ENCODE data around the gene SLC25A14. TPM values are rescaled to one million over a fixed set of nuclear protein-coding genes. Genes with fewer than 3 reads are reported as not detected.
A peak's percentile ranks its signal among the peaks of the same experiment; 100 is the strongest.

The SLC25A14 gene
- total and polyA plus RNA-seq, 2 donors (not counting 3 experiments of a cell fraction or from before 2014, with no cell fraction given) = 10.6 to 11.5 TPM

DNA sequence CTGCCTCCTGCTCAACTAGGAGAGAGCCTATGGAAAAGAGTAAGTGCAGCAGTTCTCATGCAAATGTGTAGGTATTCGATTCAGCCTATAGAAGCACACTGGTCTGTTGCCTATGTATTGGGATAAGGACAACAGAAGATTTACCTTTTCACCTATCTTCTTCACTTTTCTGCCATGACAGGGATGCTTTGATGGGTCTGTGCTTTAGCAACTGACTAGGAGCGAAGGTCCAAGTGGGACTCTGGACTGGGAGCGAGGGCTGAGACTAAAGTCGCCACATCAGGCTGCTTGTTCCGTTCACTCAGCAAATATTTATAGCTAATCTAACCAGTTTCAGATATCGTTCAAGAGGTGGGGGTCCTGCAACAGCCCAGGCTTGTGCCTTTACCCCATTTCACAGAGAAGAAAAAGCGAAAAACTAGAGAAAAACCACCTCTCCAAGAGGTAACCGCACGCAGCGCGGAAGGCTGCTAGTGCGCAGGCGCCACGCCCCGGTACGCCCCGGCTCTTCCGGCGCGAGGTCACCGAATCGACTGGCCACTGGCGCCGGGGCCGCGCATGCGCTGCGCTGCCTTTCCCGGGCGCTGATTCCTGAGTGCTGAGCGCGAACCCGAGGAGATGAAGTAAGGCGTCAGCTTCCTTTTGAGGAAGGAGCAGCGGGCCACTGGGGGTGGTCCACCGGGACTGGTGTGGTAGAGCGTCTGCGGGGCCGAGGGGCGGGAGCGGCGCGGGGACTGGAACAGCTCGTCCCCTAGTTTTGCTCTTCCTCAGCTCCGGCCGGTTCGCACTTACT, 61.9 kb downstream of the SLC25A14 start, which contains the start of gene RBMX2:
RBMX2 (plus strand) TSS at position 573 of the 793 bp plus-strand sequence; CDS start at position 619, 46 bp downstream.
- CTCF ChIA-PET = interaction anchor here (1.3 to 1.5 kb wide), 2 partner anchors 8 to 515 kb away, joined by 4 to 7 read pairs; no protein-coding TSS in a partner anchor
- TF ChIP-seq GATA2 (IDR thresholded peaks at IDR 0.05; ENCODE audit: insufficient read depth, insufficient read length, low read depth, low read length) = no peak
- peak; percentile 39 for TF ChIP-seq POLR2AphosphoS5 (IDR thresholded peaks at IDR 0.05; ENCODE audit: insufficient read depth, low read depth, low read length)
- TF ChIP-seq POLR2A (IDR thresholded peaks at IDR 0.05; ENCODE audit: low read depth, low read length) = peak; percentile 79
- H3K9ac ChIP-seq (replicated peaks; ENCODE audit: extremely low read depth, insufficient read depth, low read length) = peak within 1 kb of the TSS; percentile 89
- peak within 1 kb of the TSS; percentile 66 to 98 (median 95) for H3K4me3 ChIP-seq (replicated peaks in 1 of 3; ENCODE audit: insufficient read depth in 1 of 3, low read depth in 1 of 3, low read length in 3 of 3)
- peak within 1 kb of the TSS; percentile 99 for H3K4me2 ChIP-seq (ENCODE audit: insufficient read depth, low read length)
- H3K27ac ChIP-seq (ENCODE audit: insufficient read depth, low read depth, low read length) = peak within 1 kb of the TSS; percentile 55
- peak; percentile 90 for FAIRE-seq
- intact Hi-C loops (cut with micrococcal nuclease) (loop anchor here (5.0 kb wide), 1 partner anchor 64 kb away; the partner anchor contains the start of gene SLC25A14), dilution Hi-C loops (cut with MboI; ENCODE audit: extremely low pct_ligation_motif_present, low sequenced_read_pairs) (no loop called here)
- H2AFZ ChIP-seq (ENCODE audit: low read depth, low read length) = peak within 1 kb of the TSS; percentile 98
- H3K36me3 ChIP-seq (ENCODE audit: control insufficient read depth in 2 of 2, extremely low read depth in 1 of 2, insufficient read depth in 2 of 2, low read length in 2 of 2) = peaks cover 0 to 7% of the 10 kb centered on the region in 2 experiments
- POLR2A ChIA-PET = no interaction called here
- H3K27me3 ChIP-seq (ENCODE audit: control insufficient read depth in 2 of 2, insufficient read depth in 2 of 2, low read length in 2 of 2) = no peaks in the 10 kb centered on the region
- H3K79me2 ChIP-seq (ENCODE audit: control insufficient read depth, insufficient read depth, low read length) = peaks cover 10% of the 10 kb centered on the region
- H4K20me1 ChIP-seq (replicated peaks; ENCODE audit: control insufficient read depth, extremely low read depth, insufficient read depth, low read length) = no peaks in the 10 kb centered on the region
- peak; percentile 78 for DNase-seq (ENCODE audit: low read depth, low spot score)
- H3K9me3 ChIP-seq (replicated peaks; ENCODE audit: control insufficient read depth, insufficient read depth, low read length) = no peaks in the 10 kb centered on the region
- peaks cover 10% of the 10 kb centered on the region for H3K4me1 ChIP-seq (ENCODE audit: control insufficient read depth, extremely low read depth, insufficient read depth, low read length)
- H3K9me1 ChIP-seq (replicated peaks; ENCODE audit: control insufficient read depth, extremely low read depth, insufficient read depth, low read length) = no peaks in the 10 kb centered on the region
- TSS peak; percentile 92 for BruUV-seq (replicated peaks)

DNA sequence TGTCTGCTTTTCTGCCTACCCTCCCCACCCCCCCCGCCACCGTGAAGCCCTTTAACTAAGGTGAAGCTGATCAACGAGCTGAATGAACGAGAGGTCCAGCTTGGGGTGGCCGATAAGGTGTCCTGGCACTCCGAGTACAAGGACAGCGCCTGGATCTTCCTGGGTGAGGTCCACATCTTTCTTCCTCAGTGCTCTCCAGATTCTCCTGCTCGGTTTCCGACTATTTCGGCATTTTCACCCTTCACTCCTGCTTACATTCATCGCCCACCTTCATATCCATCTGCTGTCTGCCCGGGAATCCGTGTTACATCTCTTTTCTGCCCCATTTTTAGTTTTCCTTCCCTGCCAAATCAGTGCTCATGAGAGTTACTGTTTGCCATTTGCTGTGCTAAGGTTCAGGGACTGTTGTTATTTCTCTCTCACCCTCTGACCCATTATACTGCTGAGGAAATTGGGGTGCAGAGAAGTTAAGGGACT, 62.5 kb downstream of the SLC25A14 start:
- H3K27me3 ChIP-seq (ENCODE audit: control insufficient read depth in 2 of 2, insufficient read depth in 2 of 2, low read length in 2 of 2) = no peaks in the 10 kb centered on the region
- H3K9ac ChIP-seq (replicated peaks; ENCODE audit: extremely low read depth, insufficient read depth, low read length) = peak overlapping the region; percentile 89
- H4K20me1 ChIP-seq (replicated peaks; ENCODE audit: control insufficient read depth, extremely low read depth, insufficient read depth, low read length) = no peaks in the 10 kb centered on the region
- CTCF ChIA-PET = interaction anchor here (0.5 to 1.5 kb wide), 3 partner anchors 9 to 650 kb away, joined by 3 to 7 read pairs (median 4); no protein-coding TSS in a partner anchor
- H3K9me1 ChIP-seq (replicated peaks; ENCODE audit: control insufficient read depth, extremely low read depth, insufficient read depth, low read length) = no peaks in the 10 kb centered on the region
- peak; percentile 6 for DNase-seq (ENCODE audit: low read depth, low spot score)
- peak overlapping the region; percentile 99 for H3K4me2 ChIP-seq (ENCODE audit: insufficient read depth, low read length)
- H3K9me3 ChIP-seq (replicated peaks; ENCODE audit: control insufficient read depth, insufficient read depth, low read length) = no peaks in the 10 kb centered on the region
- TF ChIP-seq JUN (IDR thresholded peaks at IDR 0.05; ENCODE audit: borderline replicate concordance, insufficient read depth, insufficient read length, low read depth) (no peak), EZH2 (IDR thresholded peaks at IDR 0.05; ENCODE audit: borderline replicate concordance, low read depth, low read length, severe bottlenecking) (no peak), GATA2 (IDR thresholded peaks at IDR 0.05; ENCODE audit: insufficient read depth, insufficient read length, low read depth, low read length) (no peak), POLR2A (IDR thresholded peaks at IDR 0.05; ENCODE audit: low read depth, low read length) (no peak), FOS (IDR thresholded peaks at IDR 0.05; ENCODE audit: borderline replicate concordance, insufficient read depth, low read length) (no peak), MYC (IDR thresholded peaks at IDR 0.05; ENCODE audit: low read depth, low read length) (no peak), POLR2AphosphoS5 (IDR thresholded peaks at IDR 0.05; ENCODE audit: insufficient read depth, low read depth, low read length) (no peak)
- TF ChIP-seq, protein P1, sequence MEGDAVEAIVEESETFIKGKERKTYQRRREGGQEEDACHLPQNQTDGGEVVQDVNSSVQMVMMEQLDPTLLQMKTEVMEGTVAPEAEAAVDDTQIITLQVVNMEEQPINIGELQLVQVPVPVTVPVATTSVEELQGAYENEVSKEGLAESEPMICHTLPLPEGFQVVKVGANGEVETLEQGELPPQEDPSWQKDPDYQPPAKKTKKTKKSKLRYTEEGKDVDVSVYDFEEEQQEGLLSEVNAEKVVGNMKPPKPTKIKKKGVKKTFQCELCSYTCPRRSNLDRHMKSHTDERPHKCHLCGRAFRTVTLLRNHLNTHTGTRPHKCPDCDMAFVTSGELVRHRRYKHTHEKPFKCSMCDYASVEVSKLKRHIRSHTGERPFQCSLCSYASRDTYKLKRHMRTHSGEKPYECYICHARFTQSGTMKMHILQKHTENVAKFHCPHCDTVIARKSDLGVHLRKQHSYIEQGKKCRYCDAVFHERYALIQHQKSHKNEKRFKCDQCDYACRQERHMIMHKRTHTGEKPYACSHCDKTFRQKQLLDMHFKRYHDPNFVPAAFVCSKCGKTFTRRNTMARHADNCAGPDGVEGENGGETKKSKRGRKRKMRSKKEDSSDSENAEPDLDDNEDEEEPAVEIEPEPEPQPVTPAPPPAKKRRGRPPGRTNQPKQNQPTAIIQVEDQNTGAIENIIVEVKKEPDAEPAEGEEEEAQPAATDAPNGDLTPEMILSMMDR (IDR thresholded peaks at IDR 0.05; ENCODE audit: extremely low read depth in 1 of 2, insufficient read depth in 1 of 2, low read depth in 1 of 2, low read length in 2 of 2) = no peak
- TF ChIP-seq, protein P2, sequence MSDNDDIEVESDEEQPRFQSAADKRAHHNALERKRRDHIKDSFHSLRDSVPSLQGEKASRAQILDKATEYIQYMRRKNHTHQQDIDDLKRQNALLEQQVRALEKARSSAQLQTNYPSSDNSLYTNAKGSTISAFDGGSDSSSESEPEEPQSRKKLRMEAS (IDR thresholded peaks at IDR 0.05; ENCODE audit: insufficient read depth, insufficient read length) = no peak
- no peak for FAIRE-seq
- TSS peak; percentile 62 for BruUV-seq (replicated peaks)
- H3K4me1 ChIP-seq (ENCODE audit: control insufficient read depth, extremely low read depth, insufficient read depth, low read length) = peaks cover 10% of the 10 kb centered on the region
- peak overlapping the region; percentile 55 for H3K27ac ChIP-seq (ENCODE audit: insufficient read depth, low read depth, low read length)
- peaks cover 0 to 7% of the 10 kb centered on the region in 2 experiments for H3K36me3 ChIP-seq (ENCODE audit: control insufficient read depth in 2 of 2, extremely low read depth in 1 of 2, insufficient read depth in 2 of 2, low read length in 2 of 2)
- peak overlapping the region; percentile 66 to 98 (median 95) for H3K4me3 ChIP-seq (replicated peaks in 1 of 3; ENCODE audit: insufficient read depth in 1 of 3, low read depth in 1 of 3, low read length in 3 of 3)
- peak overlapping the region; percentile 82 for H2AFZ ChIP-seq (ENCODE audit: low read depth, low read length)
- intact Hi-C loops (cut with micrococcal nuclease) (loop anchor here (5.0 kb wide), 1 partner anchor 65 kb away; the partner anchor contains the start of gene SLC25A14), dilution Hi-C loops (cut with MboI; ENCODE audit: extremely low pct_ligation_motif_present, low sequenced_read_pairs) (no loop called here)
- peaks cover 10% of the 10 kb centered on the region for H3K79me2 ChIP-seq (ENCODE audit: control insufficient read depth, insufficient read depth, low read length)
- POLR2A ChIA-PET = no interaction called here

All from endothelial cell of umbilical vein (primary cell).